ENCODE results near the gene SCAPER.
A peak's percentile ranks its signal among the peaks of the same experiment; 100 is the strongest.
"Not testable (repeated sequence)": the region's sequence is repeated elsewhere in the genome, so short reads cannot be mapped to it uniquely, and the experiment has no call there.

The SCAPER gene

GRCh38 chr15:76335307-76336253 lies 569.6 kb downstream of the SCAPER start:
- no peak for DNase-seq

GRCh38 chr15:76334438-76335306 lies 570.5 kb downstream of the SCAPER start:
- DNase-seq, result no peak

GRCh38 chr15:76333720-76334437 lies 571.3 kb downstream of the SCAPER start:
- DNase-seq, result no peak

DNA sequence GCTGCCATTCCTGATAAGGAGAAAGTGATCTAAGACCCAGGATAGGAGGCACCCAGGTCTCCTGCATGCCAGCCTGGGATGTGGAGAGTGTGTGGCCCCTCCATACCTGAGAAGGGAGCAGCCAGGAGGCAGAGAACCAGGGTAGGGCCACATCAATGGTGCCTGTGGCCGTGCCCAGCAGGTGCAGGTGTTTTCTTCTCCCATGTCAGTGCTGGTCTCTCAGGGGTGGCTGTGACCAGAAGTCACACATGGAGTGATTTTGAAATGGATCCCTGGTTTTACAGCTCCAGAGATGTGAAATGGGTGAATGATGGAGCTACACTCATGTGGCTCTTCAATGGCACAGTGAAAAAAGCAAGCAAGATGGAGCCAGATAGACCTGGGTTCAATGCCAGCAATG lies 571.8 kb downstream of the SCAPER start:
- no peak for DNase-seq

- DNase-seq, result no peak
Observed at GRCh38 chr15:76332796-76333195, 572.3 kb downstream of the SCAPER start.

- DNase-seq, result peak in 2 of 3 experiments; percentile 4 to 38
Observed at GRCh38 chr15:76330080-76330680, 575.0 kb downstream of the SCAPER start.

GRCh38 chr15:76328958-76329357 lies 576.2 kb downstream of the SCAPER start:
- DNase-seq, result no peak

GRCh38 chr15:76328106-76328696 lies 576.9 kb downstream of the SCAPER start:
- DNase-seq, result no peak

DNA sequence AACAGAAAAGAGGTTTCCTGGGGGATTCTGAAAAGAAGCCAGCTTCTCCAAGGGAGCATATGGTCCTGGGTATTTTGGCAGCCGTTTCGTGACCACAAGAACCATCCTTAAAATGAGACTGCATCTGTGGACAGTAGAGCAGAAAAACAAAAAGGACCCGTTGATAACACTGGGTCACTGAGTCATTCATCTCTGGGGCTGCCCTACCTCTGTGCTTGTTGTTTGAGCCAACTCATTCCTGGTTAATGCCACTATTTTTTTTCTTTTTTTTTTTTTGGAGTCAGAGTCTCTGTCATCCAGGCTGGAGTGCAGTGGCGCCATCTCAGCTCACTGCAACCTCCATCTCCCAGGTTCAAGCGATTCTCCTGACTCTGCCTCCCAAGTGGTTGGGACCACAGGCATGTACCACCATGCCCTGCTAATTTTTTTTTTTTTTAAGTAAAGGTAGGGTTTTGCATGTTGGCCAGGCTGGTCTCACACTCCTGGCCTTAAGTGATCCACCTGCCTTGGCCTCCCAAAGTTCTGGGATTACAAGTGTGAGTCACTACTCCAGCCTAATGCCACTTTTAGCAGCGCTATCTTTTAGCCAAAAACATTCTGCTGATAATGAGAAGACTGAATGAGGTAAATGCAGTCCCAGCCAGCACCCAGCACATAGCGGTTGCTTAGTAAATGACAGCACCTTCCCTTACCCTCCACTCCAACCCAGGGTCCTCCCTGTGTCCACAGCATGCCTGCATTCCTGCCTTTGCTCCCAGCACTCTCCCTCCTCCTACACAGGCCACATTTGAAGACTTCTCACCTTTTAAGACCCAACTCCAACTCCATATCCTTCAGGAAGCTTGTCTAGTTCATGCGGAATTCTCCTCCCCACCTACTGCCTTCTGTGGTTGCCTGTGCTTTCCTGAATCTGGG lies 577.7 kb downstream of the SCAPER start:
- no peak for DNase-seq

GRCh38 chr15:76325704-76326103 lies 579.4 kb downstream of the SCAPER start:
- DNase-seq, result no peak

- no peak for DNase-seq
Observed at GRCh38 chr15:76324066-76324465, 581.1 kb downstream of the SCAPER start.

GRCh38 chr15:76321602-76322001 lies 583.5 kb downstream of the SCAPER start:
- no peak for DNase-seq

DNA sequence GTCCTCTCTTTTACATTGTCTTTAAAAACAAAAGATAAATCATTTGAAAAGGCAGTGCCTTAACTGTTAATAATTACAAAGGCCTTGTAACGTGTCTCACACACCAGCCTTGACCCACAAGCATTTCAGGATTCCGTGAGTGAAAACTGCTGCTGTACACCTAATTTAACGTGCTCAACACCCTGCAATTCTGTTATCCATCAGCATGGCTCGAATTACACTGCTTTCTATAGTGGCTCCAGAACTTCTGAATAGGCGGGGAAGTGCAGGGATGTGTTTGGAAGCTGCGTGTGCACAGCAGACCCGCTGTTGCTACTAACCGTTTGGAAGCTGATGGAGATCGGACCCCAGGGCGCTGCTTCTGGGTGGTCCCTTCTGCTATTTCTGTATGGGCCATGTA lies 584.0 kb downstream of the SCAPER start:
- DNase-seq, result no peak

DNA sequence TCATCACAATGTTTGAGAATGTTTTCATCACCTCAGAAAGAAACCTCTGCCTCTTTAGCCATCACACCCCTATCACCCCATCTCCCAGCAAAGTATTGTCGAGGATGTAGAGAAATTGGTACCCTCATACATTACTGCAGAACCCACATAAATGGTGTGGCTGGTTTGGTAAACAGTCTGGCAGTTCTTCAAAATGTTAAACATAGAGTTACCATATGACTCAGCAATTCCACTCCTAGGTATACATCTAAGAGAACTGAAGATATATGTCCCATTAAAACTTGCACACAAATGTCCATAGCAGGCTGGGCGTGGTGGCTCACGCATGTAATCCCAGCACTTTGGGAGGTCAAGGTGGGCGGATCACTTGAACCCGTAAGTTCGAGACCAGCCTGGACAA lies 585.1 kb downstream of the SCAPER start:
- no peak for DNase-seq

DNA sequence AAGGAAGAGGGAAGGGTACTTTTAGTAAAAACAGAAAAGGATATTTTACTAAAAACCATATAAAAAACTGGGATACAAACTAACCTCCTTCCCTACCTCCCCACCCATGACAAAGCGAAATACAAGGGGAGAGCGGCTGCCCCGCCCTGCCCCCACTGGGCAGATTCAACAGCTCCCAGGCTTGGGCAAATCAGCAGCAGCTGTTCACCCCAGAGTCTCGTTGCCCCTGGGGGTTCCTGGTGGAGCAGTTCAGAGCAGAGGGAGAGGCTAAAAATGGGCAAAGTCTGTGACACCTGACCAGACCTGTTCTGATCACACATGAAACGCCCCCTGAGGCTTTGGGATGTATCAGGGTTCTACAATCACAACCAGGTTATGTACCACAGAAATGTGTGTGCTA lies 591.4 kb downstream of the SCAPER start:
- peak in 1 of 3 experiments; percentile 8 for DNase-seq

DNA sequence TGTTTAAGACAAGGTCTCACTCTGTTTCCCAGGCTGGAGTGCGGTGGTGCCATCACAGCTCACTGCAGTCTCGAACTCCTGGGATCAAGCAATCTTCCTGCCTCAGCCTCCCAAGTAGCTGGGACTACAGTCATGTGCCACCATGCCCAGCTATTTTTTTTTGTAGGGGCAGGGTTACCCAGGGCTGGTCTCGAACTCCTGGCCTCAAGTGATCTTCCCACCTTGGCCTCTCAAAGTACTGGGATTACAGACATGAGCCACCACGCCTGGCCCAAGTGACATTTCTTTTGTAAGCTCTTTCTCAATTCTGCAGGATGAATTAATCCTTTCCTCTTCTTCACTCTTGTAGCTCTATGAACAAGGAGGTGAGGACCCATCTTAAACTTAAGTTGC lies 592.0 kb downstream of the SCAPER start:
- not testable (repeated sequence) for DNase-seq

- DNase-seq, result peak in 1 of 3 experiments; percentile 36
Observed at GRCh38 chr15:76312540-76313174, 592.5 kb downstream of the SCAPER start.

- peak; percentile 93 to 99 (median 99) for DNase-seq
Observed at GRCh38 chr15:76311100-76311953, 593.8 kb downstream of the SCAPER start, which contains the start of gene ETFA. ETFA (minus strand) TSS chr15:76311469; CDS start chr15:76311388, 81 bp downstream.

GRCh38 chr15:76310475-76311099 lies 594.6 kb downstream of the SCAPER start:
- DNase-seq, result peak in 1 of 3 experiments; percentile 77
